Astrocyte (in vitro differentiated cells and primary cell): Measurements from ENCODE around the gene TBX4. TPM values are rescaled to one million over a fixed set of nuclear protein-coding genes. Genes with fewer than 3 reads are reported as not detected.
"Not testable (repeated sequence)": the region's sequence is repeated elsewhere in the genome, so short reads cannot be mapped to it uniquely, and the experiment has no call there.

Source experiments
- DNase-seq: peaks from one replicate; pipeline ENCODE4 v3.0.0-alpha.2; 2010; ENCODE audit warnings: low read depth
- FAIRE-seq: peaks from 2 replicates; lab custom pipeline; 2011; peaks lifted over from hg19 to GRCh38; lab: Jason Lieb, UNC
- H2AFZ ChIP-seq: 2 replicates; pipeline ENCODE4 v1.6.0; 2012; ENCODE audit warnings: low read depth, low read length, inconsistent platforms
- H3K27ac ChIP-seq: 2 replicates; pipeline ENCODE4 v1.5.1; 2011; ENCODE audit warnings: low read depth, low read length, inconsistent platforms
- H3K27me3 ChIP-seq: 2 replicates; pipeline ENCODE4 v1.6.0; 2011; ENCODE audit warnings: low read length, inconsistent platforms; ENCODE audit not compliant: insufficient read depth
- H3K36me3 ChIP-seq: 2 replicates; pipeline ENCODE4 v1.5.1; 2011; ENCODE audit warnings: low read length, inconsistent platforms; ENCODE audit not compliant: insufficient read depth
- H3K4me1 ChIP-seq: 2 replicates; pipeline ENCODE4 v1.5.1; 2011; ENCODE audit warnings: low read length, inconsistent platforms; ENCODE audit not compliant: insufficient read depth
- H3K4me2 ChIP-seq: 2 replicates; pipeline ENCODE4 v1.6.0; 2012; ENCODE audit warnings: low read length, inconsistent platforms
- H3K4me3 ChIP-seq: 2 replicates; pipeline ENCODE4 v1.5.1; 2011; ENCODE audit warnings: low read depth, mild to moderate bottlenecking, low read length, inconsistent platforms; ENCODE audit not compliant: insufficient read depth
- H3K79me2 ChIP-seq: 2 replicates; pipeline ENCODE4 v1.6.0; 2012; ENCODE audit warnings: mild to moderate bottlenecking, low read length, inconsistent platforms; ENCODE audit not compliant: insufficient read depth
- H3K9ac ChIP-seq: 2 replicates; pipeline ENCODE4 v1.6.0; 2012; ENCODE audit warnings: mild to moderate bottlenecking, low read length, inconsistent platforms
- H3K9me3 ChIP-seq: 2 replicates; pipeline ENCODE4 v1.5.1; 2012; ENCODE audit warnings: low read depth, mild to moderate bottlenecking, low read length, inconsistent platforms; ENCODE audit not compliant: insufficient read depth
- H4K20me1 ChIP-seq: 2 replicates; pipeline ENCODE4 v1.6.0; 2012; ENCODE audit warnings: low read length, inconsistent platforms; ENCODE audit not compliant: insufficient read depth
- H3K27ac Mint-ChIP-seq: one replicate; pipeline ENCODE4 v1.8.0; 2021; ENCODE audit warnings: mild to moderate bottlenecking, mixed read lengths; ENCODE audit not compliant: unreplicated experiment
- H3K27me3 Mint-ChIP-seq: one replicate; pipeline ENCODE4 v1.8.0; 2021; ENCODE audit warnings: low read depth, mixed read lengths; ENCODE audit not compliant: unreplicated experiment
- H3K36me3 Mint-ChIP-seq: one replicate; pipeline ENCODE4 v1.8.0; 2021; ENCODE audit warnings: low read depth, mixed read lengths; ENCODE audit not compliant: unreplicated experiment
- H3K4me1 Mint-ChIP-seq: one replicate; pipeline ENCODE4 v1.8.0; 2021; ENCODE audit warnings: low read depth, mixed read lengths; ENCODE audit not compliant: unreplicated experiment
- H3K4me3 Mint-ChIP-seq: one replicate; pipeline ENCODE4 v1.8.0; 2021; ENCODE audit warnings: mild to moderate bottlenecking, moderate library complexity, mixed read lengths; ENCODE audit not compliant: unreplicated experiment
- H3K9me3 Mint-ChIP-seq: one replicate; pipeline ENCODE4 v1.8.0; 2021; ENCODE audit warnings: mild to moderate bottlenecking, mixed read lengths; ENCODE audit not compliant: unreplicated experiment
- EZH2 ChIP-seq: IDR thresholded peaks from 2 replicates; pipeline ENCODE4 v1.6.1; 2012; ENCODE audit warnings: mild to moderate bottlenecking, low read length, inconsistent platforms; ENCODE audit not compliant: insufficient read depth
- total RNA-seq: library from RNA; stranded (reverse); gene quantifications from 2 replicates; pipeline ENCODE4 v1.2.1, GENCODE V29; 2021
- TF ChIP-seq, protein P1 (sequence below): IDR thresholded peaks from 2 replicates; pipeline ENCODE4 v1.5.1; 2011; ENCODE audit warnings: low read depth, mild to moderate bottlenecking, inconsistent platforms, low read length, moderate library complexity; ENCODE audit not compliant: insufficient read depth

Gene TBX4
- total RNA-seq, 1 donor from 2014 or later = 0.14 TPM

DNA sequence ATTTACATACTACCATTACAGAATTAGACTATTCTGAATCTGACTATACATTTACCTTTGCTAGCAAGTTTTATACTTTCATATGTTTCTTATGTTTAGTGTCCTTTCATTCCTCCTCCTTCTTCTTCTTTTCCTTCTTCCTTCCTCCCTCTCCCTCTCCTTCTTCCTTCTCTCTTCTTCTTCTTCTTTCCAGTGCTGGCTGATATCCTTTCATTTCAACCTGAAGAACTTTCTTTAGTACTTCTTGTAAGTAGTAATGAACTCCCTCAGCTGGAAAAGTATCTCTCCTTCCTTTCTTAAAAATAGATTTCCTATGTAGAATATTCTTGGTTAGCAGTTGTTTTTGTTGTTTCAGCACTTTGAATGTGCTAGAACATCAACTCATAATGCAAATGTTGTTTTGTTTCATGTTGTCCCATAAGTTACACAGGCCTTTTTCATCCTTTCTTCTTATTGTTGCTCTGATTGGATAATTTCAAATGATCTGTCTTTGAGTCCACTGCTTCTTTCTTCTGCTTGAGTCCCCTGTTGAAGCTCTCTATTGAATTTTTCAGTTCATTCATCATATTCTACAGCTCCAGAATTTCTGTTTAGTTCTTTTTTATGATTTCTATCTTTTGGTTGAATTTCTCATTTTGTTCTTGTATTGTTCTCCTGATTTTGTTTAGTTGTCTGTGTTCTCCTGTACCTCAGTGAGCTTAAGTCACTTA is 15.1 kb upstream of the TBX4 start:
- Histone ChIP-seq H2AFZ (no peak overlapping the region), H3K4me2 (no peak overlapping the region), H3K9me3 (peaks cover 12% of the 10 kb centered on the region), H3K36me3 (no peaks in the 10 kb centered on the region), H3K9ac (no peak overlapping the region), H3K4me3 (no peak overlapping the region), H4K20me1 (no peaks in the 10 kb centered on the region), H3K4me1 (no peaks in the 10 kb centered on the region), H3K27ac (no peak overlapping the region), H3K79me2 (no peaks in the 10 kb centered on the region), H3K27me3 (peaks cover 19% of the 10 kb centered on the region)
- FAIRE-seq = no peak
- peaks cover 3% of the 10 kb centered on the region for H3K36me3 Mint-ChIP-seq
- H3K27me3 Mint-ChIP-seq = peaks cover 8% of the 10 kb centered on the region
- H3K27ac Mint-ChIP-seq = no peak overlapping the region
- no peaks in the 10 kb centered on the region for H3K4me1 Mint-ChIP-seq
- TF ChIP-seq, protein P1, sequence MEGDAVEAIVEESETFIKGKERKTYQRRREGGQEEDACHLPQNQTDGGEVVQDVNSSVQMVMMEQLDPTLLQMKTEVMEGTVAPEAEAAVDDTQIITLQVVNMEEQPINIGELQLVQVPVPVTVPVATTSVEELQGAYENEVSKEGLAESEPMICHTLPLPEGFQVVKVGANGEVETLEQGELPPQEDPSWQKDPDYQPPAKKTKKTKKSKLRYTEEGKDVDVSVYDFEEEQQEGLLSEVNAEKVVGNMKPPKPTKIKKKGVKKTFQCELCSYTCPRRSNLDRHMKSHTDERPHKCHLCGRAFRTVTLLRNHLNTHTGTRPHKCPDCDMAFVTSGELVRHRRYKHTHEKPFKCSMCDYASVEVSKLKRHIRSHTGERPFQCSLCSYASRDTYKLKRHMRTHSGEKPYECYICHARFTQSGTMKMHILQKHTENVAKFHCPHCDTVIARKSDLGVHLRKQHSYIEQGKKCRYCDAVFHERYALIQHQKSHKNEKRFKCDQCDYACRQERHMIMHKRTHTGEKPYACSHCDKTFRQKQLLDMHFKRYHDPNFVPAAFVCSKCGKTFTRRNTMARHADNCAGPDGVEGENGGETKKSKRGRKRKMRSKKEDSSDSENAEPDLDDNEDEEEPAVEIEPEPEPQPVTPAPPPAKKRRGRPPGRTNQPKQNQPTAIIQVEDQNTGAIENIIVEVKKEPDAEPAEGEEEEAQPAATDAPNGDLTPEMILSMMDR = no peak
- no peak for TF ChIP-seq EZH2
- no peak for DNase-seq
- peaks cover 13% of the 10 kb centered on the region for H3K9me3 Mint-ChIP-seq
- no peak overlapping the region for H3K4me3 Mint-ChIP-seq

DNA sequence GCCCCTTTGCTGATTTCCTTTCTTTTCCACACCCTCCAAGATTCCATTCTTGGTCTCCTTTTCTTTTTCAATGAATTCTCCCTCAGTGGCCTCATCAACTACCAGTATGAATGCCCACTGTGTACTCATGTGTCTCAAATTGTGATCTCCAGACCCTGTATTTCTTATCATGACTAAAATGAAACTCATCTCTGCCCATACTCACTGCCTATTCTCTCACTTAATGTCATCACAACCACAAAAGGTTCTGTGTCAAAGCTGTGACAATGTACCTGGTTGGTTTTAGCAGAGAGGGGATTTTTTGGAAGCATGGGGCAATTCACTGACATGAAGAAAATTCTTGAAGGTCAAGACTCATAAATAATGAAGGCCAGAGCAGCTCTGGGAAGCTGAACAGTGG is 11.5 kb upstream of the TBX4 start:
- H3K4me1 Mint-ChIP-seq = no peaks in the 10 kb centered on the region
- H3K4me3 ChIP-seq = no peak overlapping the region
- DNase-seq = no peak
- H3K79me2 ChIP-seq = no peaks in the 10 kb centered on the region
- no peaks in the 10 kb centered on the region for H4K20me1 ChIP-seq
- no peak overlapping the region for H3K4me3 Mint-ChIP-seq
- no peak overlapping the region for H3K27ac Mint-ChIP-seq
- H3K9me3 ChIP-seq = peaks cover 12% of the 10 kb centered on the region
- H3K27me3 ChIP-seq = peaks cover 17% of the 10 kb centered on the region
- FAIRE-seq = no peak
- H3K36me3 ChIP-seq = no peaks in the 10 kb centered on the region
- H3K9ac ChIP-seq = no peak overlapping the region
- H3K36me3 Mint-ChIP-seq = peaks cover 3% of the 10 kb centered on the region
- H3K4me1 ChIP-seq = peaks cover 2% of the 10 kb centered on the region
- no peak overlapping the region for H3K4me2 ChIP-seq
- H2AFZ ChIP-seq = no peak overlapping the region
- TF ChIP-seq, protein P1 = no peak
- TF ChIP-seq EZH2 = no peak
- no peak overlapping the region for H3K27ac ChIP-seq
- peaks cover 16% of the 10 kb centered on the region for H3K9me3 Mint-ChIP-seq
- peaks cover 23% of the 10 kb centered on the region for H3K27me3 Mint-ChIP-seq

DNA sequence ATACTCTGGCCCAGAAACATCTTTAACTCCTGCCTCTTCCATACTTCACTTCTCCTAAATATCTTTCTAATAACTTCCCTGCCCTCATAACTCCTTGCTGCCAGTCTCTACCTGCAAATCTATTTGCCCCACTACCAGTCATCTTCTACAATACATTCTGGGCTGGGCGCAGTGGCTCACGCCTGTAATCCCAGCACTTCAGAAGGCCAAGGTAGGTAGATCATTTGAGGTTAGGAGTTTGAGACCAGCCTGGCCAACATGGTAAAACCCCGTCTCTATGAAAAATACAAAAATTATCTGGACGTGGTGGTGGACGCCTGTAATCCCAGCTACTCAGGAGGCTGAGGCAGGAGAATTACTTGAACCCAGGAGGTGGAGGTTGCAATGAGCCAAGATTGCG is 10.7 kb upstream of the TBX4 start:
- not testable (repeated sequence) for H3K4me3 ChIP-seq, H3K4me1 ChIP-seq, H3K4me3 Mint-ChIP-seq, H4K20me1 ChIP-seq, DNase-seq, H3K36me3 ChIP-seq, H3K27ac ChIP-seq, H3K27ac Mint-ChIP-seq, H3K79me2 ChIP-seq, H3K9ac ChIP-seq, H3K4me1 Mint-ChIP-seq, H2AFZ ChIP-seq, FAIRE-seq, H3K4me2 ChIP-seq, H3K9me3 ChIP-seq, H3K36me3 Mint-ChIP-seq
- Mint-ChIP-seq H3K9me3 (peaks cover 16% of the 10 kb centered on the region), H3K27me3 (peaks cover 26% of the 10 kb centered on the region)
- peaks cover 19% of the 10 kb centered on the region for H3K27me3 ChIP-seq
